Peyer's patch (tissue), 4 donors: ENCODE measurements around the gene IMMP2L.

ENCODE experiments used
- POLR2A ChIP-seq, 2 donors: fragments of 450-650 bp; IDR thresholded peaks; one replicate each; pipeline ENCODE4 v1.5.1; 2017; ENCODE audit warnings: antibody characterized with exemption in 2 of 2, mild to moderate bottlenecking in 2 of 2, moderate library complexity in 2 of 2
- TF ChIP-seq, protein P1 (sequence below), 6 experiments: fragments of 450-650 bp in 4 of 6; fragments of 200-600 bp in 2 of 6; sonication (generic) in 1 of 6; IDR thresholded peaks; one replicate each; pipeline ENCODE4 v1.5.1; 2017 to 2019; ENCODE audit warnings: antibody characterized with exemption in 6 of 6, mild to moderate bottlenecking in 3 of 6, moderate library complexity in 1 of 6

DNA sequence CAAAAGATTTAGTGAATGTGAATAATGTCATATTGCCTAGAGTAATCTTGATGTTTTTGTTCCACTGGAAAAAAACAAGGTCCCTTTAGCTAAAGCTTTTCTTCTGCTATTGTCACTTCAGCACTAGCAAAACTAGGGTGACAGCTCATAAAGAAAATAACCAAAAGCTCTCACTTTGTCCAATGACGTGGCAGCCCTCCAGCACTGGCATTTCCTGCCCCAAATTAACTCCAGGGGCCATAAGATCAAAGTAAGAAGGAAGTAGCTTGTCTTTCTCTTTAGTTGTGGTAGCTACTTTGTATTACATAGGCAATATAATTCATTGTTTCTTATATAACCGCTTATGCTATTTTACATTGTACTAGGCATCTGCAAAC is 424.1 kb downstream of the IMMP2L start:
- TF ChIP-seq, protein P1, sequence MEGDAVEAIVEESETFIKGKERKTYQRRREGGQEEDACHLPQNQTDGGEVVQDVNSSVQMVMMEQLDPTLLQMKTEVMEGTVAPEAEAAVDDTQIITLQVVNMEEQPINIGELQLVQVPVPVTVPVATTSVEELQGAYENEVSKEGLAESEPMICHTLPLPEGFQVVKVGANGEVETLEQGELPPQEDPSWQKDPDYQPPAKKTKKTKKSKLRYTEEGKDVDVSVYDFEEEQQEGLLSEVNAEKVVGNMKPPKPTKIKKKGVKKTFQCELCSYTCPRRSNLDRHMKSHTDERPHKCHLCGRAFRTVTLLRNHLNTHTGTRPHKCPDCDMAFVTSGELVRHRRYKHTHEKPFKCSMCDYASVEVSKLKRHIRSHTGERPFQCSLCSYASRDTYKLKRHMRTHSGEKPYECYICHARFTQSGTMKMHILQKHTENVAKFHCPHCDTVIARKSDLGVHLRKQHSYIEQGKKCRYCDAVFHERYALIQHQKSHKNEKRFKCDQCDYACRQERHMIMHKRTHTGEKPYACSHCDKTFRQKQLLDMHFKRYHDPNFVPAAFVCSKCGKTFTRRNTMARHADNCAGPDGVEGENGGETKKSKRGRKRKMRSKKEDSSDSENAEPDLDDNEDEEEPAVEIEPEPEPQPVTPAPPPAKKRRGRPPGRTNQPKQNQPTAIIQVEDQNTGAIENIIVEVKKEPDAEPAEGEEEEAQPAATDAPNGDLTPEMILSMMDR (IDR thresholded peaks at IDR 0.05), result no peak
- no peak for TF ChIP-seq POLR2A (IDR thresholded peaks at IDR 0.05)
